Adrenal gland (tissue), 5 donors: ENCODE measurements around the gene GBP1.
"Not testable (repeated sequence)": the region's sequence is repeated elsewhere in the genome, so short reads cannot be mapped to it uniquely, and the experiment has no call there.

ENCODE experiments used
- POLR2A ChIP-seq, 2 donors: fragments of 450-650 bp; IDR thresholded peaks; one replicate each; pipeline ENCODE4 v1.6.1; 2017; ENCODE audit warnings: antibody characterized with exemption in 2 of 2, mild to moderate bottlenecking in 2 of 2, moderate library complexity in 1 of 2
- TF ChIP-seq, protein P1 (sequence below), 6 experiments: fragments of 450-650 bp in 4 of 6; fragments of 200-600 bp in 2 of 6; sonication (generic) in 1 of 6; IDR thresholded peaks; 1 replicate in 5 of 6; 2 replicates in 1 of 6; pipeline versions ENCODE4 v1.5.1 to v1.8.0; 2016 to 2021; ENCODE audit warnings: antibody characterized with exemption in 6 of 6, mild to moderate bottlenecking in 2 of 6, moderate library complexity in 1 of 6
- donor health status: DM: no; HTN: no; CAD: no.

DNA sequence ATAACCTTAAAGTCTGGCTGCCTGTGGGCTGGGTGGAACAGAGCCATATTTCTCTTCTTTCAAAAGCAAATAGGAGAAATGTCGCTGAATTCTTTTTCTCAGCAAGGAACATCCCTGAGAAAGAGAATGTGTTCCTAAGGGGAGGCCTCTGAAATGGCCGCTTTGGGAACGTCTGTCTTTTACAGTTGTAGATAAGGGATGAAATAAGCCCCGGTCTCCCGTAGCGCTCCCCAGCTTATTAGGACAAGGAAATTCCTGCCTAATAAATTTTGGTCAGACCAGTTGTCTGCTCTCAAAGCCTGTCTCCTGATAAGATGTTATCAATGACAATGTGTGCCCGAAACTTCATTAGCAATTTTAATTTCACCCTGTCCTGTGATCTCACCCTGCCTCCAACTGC lies 15.1 kb upstream of the GBP1 start:
- TF ChIP-seq, protein P1, sequence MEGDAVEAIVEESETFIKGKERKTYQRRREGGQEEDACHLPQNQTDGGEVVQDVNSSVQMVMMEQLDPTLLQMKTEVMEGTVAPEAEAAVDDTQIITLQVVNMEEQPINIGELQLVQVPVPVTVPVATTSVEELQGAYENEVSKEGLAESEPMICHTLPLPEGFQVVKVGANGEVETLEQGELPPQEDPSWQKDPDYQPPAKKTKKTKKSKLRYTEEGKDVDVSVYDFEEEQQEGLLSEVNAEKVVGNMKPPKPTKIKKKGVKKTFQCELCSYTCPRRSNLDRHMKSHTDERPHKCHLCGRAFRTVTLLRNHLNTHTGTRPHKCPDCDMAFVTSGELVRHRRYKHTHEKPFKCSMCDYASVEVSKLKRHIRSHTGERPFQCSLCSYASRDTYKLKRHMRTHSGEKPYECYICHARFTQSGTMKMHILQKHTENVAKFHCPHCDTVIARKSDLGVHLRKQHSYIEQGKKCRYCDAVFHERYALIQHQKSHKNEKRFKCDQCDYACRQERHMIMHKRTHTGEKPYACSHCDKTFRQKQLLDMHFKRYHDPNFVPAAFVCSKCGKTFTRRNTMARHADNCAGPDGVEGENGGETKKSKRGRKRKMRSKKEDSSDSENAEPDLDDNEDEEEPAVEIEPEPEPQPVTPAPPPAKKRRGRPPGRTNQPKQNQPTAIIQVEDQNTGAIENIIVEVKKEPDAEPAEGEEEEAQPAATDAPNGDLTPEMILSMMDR (IDR thresholded peaks at IDR 0.05) = not testable (repeated sequence)
- TF ChIP-seq POLR2A (IDR thresholded peaks at IDR 0.05) = not testable (repeated sequence)
